Midbrain (tissue), 1 donor: ENCODE data around the gene TSPYL6.
"Not testable (repeated sequence)": the region's sequence is repeated elsewhere in the genome, so short reads cannot be mapped to it uniquely, and the experiment has no call there.

Source experiments
- DNase-seq: peaks from one replicate; lab custom pipeline; 2025; lab: John Stamatoyannopoulos, UW

The TSPYL6 gene

GRCh38 chr2:54256091-54256694 is at the start of gene TSPYL6:
Gene TSPYL6, minus strand, starts transcription at chr2:54256229. Its CDS starts 78 bp downstream, at chr2:54256151.
- DNase-seq: no peak

- DNase-seq: no peak
Measured at GRCh38 chr2:54303631-54304030, 47.6 kb upstream of the TSPYL6 start.

GRCh38 chr2:54298514-54298913 is 42.5 kb upstream of the TSPYL6 start:
- no peak for DNase-seq

DNA sequence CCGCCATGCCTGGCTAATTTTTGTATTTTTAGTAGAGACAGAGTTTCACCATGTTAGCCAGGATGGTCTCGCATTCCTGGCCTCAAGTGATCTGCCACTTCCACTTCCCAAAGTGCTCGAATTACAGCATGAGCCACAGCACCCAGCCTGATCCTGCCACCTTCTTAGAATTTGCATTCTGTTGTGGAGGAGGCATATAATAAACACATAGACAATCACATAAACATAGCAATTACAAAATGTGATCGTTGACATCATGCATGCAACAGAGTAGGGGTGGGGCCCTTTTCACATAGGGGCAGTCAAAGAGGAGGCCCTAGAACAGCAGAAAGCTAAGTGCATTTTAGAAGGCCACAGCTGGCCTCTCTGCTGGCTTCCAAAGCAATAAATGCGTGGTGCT is 39.9 kb upstream of the TSPYL6 start:
- no peak for DNase-seq

DNA sequence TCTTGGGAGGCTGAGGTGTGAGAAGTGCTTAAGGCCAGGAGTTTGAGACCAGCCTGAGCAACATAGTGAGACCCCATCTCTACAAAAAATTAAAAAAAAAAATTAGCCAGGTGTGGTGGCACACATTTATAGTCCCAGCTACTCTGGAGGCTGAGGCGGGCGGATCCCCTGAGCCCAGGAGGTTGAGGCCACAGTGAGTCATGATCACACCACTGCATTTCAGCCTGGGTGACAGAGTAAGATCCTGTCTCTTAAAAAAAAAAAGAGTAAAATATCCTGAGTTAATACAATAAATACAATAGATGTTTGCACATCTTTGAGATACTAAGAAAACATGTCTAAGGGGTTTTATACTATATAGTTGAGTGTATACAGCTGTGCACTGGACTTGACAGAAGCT is 38.6 kb upstream of the TSPYL6 start:
- DNase-seq: not testable (repeated sequence)

DNA sequence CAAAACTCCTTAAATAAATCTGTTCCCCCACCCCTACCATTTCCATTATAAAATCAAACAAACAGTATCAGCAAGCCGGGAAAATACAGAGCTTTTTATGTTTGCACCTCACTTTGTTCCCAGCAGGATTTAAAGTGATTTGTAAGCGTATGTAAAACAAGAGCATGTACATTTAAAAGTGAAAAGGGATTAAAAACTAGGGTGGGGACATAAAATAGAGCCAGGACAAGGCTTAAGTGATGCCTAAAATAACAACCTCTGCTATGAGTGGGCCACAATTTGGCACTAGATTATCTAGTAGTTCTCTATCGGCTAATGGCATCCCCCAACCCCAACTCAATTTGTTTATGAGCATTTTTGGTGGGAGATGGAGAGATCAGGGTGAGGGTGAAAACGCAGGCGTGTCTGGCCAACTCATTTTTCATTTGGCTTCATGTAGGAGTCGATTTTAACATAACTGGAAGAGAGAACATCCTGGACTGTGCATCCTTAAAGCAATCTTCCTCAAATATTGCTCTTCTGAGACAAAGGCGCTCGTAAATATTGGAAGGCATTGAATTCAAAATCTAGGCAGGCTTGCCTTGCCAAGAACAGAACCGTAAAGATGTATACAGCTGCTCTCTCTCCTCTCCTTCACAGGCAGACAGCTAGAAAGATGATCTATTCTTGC is 34.5 kb upstream of the TSPYL6 start:
- no peak for DNase-seq

GRCh38 chr2:54289917-54290316 is 33.9 kb upstream of the TSPYL6 start:
- no peak for DNase-seq

DNA sequence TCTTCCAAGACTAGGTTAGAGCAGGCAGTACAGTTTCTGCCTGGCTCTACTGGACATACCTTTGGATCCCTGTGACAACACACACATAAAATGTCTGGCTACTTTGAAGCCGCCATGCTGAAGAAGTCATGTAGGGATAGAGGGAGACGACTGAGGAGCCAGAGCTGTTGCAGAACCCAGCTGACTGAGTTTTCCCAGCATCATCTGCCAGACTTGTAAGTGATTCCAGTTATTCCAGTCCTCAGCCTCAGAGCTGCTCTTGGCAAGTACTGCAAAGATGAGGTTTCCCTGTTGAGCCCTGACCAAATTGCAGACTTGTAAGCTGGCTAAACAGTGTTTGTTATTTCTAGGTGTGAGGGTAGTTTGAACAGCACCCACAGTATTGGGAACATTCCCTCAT is 31.5 kb upstream of the TSPYL6 start:
- DNase-seq: no peak

DNA sequence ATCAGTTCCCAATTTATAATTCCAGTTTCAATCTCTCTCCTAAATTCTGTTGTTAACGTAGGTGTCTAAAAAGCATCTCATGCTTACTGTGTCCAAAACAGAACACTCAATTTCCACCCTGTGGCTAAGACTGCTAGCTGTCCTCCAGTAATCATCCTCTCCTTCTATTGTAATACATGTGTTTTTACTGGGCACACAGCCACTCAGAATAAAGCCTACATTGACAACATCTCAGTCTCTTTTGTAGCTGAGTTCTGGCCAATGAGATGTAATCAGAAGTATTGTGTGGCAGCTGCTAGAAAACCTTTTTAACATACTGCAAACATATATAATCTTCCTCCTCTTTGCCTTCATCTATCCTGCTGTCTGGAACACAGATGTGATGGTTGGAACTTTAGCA is 29.4 kb upstream of the TSPYL6 start:
- no peak for DNase-seq

GRCh38 chr2:54284826-54285225 is 28.8 kb upstream of the TSPYL6 start:
- DNase-seq: no peak

DNA sequence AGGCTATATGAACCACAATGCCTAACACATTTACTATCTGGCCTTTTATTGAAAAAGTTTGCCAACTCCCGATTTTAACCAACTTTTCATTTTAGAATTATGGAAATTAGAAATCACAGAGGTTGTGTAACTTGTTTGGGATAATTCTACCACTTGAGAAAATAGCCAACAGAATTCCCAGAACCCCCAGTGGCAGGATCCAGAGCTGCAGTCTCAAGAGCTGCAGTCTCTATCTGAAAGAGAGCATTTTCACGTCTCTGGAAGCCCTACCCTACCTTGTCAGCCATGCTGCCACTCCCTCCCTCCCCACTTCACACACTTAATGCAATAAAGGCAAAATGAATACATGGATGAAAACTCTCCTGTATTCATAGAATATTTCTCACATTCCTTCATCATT is 23.4 kb upstream of the TSPYL6 start:
- no peak for DNase-seq

DNA sequence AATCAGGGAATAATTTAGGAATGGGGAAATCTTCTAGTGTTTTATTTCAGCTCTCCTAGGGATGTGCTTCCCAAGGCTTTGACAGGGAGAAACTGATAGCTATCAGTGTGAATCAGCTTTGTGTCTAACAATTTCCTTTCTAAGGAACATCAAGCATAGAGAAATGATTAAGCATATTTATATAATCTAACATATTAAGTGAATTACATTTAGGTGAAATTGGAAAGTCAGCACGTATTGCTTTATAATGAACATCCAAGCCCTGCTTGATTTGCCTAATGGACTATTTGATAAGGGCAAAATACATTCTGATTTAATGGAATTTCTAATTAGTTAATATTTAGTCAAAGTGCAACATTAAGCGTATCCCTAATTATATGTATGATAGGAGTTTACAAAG is 19.5 kb upstream of the TSPYL6 start:
- no peak for DNase-seq

GRCh38 chr2:54274781-54275242 is 18.8 kb upstream of the TSPYL6 start:
- peak; percentile 29 for DNase-seq

DNA sequence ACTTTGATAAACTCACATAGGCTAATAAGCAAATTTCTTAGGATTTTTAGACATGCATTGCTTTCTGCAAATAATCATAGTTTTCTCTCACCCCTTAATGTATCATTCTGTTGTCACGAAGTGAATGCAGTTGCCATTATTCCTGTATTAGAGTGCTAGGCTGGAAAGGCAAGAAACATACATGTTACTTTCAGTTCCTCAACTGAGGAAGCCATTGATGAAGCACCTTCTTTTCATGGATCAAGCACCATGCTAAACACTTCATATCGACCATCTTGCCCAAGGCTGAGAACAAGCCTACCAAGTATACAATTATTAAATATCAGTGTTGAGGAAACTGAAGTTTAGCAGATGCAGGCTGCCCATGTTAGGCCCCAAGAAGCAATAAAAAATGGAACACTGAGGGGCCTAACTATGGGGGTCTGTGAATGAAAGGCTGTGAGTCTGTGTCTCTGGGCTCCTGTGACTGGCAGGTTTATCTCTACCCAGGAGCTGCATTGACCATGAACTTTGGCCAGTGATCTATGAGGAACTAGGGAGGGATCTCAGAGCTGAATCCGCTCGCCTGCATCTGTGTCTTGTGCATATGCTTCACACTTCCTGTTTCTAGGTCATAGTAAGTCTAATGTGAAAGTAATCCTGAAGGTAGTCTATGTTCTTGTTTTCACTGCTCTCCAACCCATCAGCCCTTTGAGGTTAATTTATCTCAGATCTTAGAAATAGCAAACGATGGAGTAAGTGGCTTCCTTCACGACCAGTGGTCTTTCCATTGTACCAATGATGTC is 16.0 kb upstream of the TSPYL6 start:
- no peak for DNase-seq

GRCh38 chr2:54271189-54271588 is 15.2 kb upstream of the TSPYL6 start:
- DNase-seq: no peak

- no peak for DNase-seq
Measured at GRCh38 chr2:54267577-54267976, 11.5 kb upstream of the TSPYL6 start.

DNA sequence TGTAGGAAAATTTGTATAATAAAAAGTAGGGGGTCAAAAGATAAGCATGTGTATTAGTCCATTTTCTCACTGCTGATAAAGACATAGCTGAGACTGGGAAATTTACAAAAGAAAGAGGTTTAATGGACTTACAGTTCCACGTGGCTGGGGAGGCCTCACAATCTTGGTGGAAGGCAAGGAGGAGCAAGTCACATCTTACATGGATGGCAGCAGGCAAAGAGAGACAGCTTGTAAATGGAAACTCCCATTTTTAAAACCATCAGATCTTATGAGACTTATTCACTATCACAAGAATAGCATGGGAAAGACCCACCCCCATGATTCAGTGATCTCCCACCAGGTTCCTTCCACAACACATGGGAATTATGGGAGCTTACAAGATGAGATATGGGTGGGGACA is 9.1 kb upstream of the TSPYL6 start:
- not testable (repeated sequence) for DNase-seq

- no peak for DNase-seq
Measured at GRCh38 chr2:54262015-54262765, 6.2 kb upstream of the TSPYL6 start.

GRCh38 chr2:54261537-54261936 is 5.5 kb upstream of the TSPYL6 start:
- DNase-seq: no peak

DNA sequence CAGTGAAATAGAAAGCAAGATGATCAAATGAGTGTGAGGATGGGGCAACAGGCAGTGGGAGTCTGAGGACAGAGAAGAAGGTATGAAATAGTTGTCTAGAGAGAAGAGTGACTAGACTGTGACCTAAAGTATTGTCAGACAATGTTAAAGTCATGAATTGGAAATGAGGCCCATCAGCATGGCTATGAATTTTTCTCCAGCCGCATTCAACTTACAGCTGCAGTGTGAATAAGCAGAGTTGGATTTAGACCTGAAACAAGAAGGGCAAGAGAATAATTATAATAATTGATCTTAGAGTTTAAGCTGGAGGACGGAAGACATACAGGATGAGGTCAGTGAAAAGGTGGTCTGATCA is 4.2 kb upstream of the TSPYL6 start:
- DNase-seq: no peak

DNA sequence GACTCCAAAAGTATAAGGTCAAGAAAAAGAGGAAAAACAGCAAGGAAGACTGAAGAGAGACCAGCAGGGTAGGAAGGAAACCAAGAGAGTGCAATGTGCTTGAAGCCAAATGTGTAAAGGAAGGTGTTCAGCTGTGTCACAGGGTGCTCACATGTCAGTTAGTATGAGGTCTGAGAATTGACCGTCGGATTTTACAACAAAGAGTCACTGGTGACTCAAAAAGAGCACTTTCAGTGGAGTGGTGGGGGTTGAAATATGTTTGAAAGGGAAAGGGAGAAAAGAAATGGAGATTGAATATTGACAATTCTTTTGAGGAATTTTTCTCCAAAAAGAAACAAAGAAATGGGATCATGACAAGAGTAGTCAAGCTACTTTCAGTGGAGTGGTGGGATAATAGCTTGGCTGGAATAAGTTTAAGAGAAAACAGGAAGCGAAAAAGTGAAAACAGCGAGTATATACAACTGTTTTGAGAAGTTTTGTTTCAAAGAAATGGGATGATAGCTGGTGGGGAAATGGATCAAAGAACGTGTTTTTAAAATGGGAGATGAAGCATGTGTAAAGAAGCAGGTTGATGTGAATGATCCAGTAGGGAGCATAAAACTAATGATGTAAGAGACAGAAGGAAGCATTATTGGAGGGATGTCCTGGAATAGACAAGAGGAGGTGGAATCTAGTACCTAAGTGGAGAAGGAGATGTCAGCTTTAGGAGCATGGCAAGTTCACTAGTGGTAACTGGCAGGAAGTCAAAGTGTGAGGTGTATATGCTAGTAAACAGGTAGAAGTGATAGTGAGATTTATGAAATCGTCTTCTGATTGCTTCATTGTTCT is 3.6 kb upstream of the TSPYL6 start:
- no peak for DNase-seq

GRCh38 chr2:54258166-54258565 is 2.1 kb upstream of the TSPYL6 start:
- DNase-seq: no peak
